KMS-11 (cell line): Measurements from ENCODE around the gene COL23A1.

ENCODE experiments used
- H2AFZ ChIP-seq: fragments of 200-600 bp; sonication (generic); 2 replicates; pipeline ENCODE4 v1.6.1; 2016; ENCODE audit warnings: antibody characterized with exemption, mixed run types, low read depth
- H3K27ac ChIP-seq: fragments of 200-600 bp; sonication (generic); 2 replicates; pipeline ENCODE4 v1.6.1; 2016; ENCODE audit warnings: mild to moderate bottlenecking, mixed run types
- H3K27me3 ChIP-seq: fragments of 200-600 bp; sonication (generic); 2 replicates; pipeline ENCODE4 v1.6.1; 2017; ENCODE audit warnings: mild to moderate bottlenecking, low read depth, mixed run types, moderate library complexity; ENCODE audit not compliant: insufficient read depth
- H3K36me3 ChIP-seq: fragments of 200-600 bp; sonication (generic); 2 replicates; pipeline ENCODE4 v1.6.1; 2017; ENCODE audit warnings: mild to moderate bottlenecking, mixed run types; ENCODE audit not compliant: insufficient read depth
- H3K4me1 ChIP-seq: fragments of 200-600 bp; sonication (generic); 2 replicates; pipeline ENCODE4 v1.6.1; 2016; ENCODE audit warnings: mild to moderate bottlenecking, low read depth, mixed run types; ENCODE audit not compliant: poor library complexity, severe bottlenecking
- H3K4me2 ChIP-seq: fragments of 200-600 bp; sonication (generic); 2 replicates; pipeline ENCODE4 v1.7.0; 2016; ENCODE audit warnings: mild to moderate bottlenecking, mixed run types
- H3K4me3 ChIP-seq: fragments of 200-600 bp; sonication (generic); IDR thresholded peaks from 2 replicates; pipeline ENCODE4 v1.6.1; 2017; ENCODE audit warnings: low read depth, low read length, mixed read lengths; ENCODE audit not compliant: insufficient read depth
- H3K79me2 ChIP-seq: fragments of 200-600 bp; sonication (generic); 2 replicates; pipeline ENCODE4 v1.6.1; 2016; ENCODE audit warnings: low read depth, mixed run types; ENCODE audit not compliant: insufficient read depth
- H3K9ac ChIP-seq: fragments of 200-600 bp; sonication (generic); 2 replicates; pipeline ENCODE4 v1.6.1; 2016; ENCODE audit warnings: mild to moderate bottlenecking, mixed run types
- H4K20me1 ChIP-seq: fragments of 200-600 bp; sonication (generic); 2 replicates; pipeline ENCODE4 v1.6.1; 2016; ENCODE audit warnings: mild to moderate bottlenecking, mixed run types; ENCODE audit not compliant: insufficient read depth
- CTCF ChIP-seq: fragments of 200-600 bp; sonication (generic); conservative IDR thresholded peaks from 2 replicates; pipeline ENCODE4 v1.6.1; 2017; ENCODE audit warnings: low read depth, mild to moderate bottlenecking, antibody characterized with exemption, low read length, moderate library complexity, mixed read lengths

COL23A1 gene

DNA sequence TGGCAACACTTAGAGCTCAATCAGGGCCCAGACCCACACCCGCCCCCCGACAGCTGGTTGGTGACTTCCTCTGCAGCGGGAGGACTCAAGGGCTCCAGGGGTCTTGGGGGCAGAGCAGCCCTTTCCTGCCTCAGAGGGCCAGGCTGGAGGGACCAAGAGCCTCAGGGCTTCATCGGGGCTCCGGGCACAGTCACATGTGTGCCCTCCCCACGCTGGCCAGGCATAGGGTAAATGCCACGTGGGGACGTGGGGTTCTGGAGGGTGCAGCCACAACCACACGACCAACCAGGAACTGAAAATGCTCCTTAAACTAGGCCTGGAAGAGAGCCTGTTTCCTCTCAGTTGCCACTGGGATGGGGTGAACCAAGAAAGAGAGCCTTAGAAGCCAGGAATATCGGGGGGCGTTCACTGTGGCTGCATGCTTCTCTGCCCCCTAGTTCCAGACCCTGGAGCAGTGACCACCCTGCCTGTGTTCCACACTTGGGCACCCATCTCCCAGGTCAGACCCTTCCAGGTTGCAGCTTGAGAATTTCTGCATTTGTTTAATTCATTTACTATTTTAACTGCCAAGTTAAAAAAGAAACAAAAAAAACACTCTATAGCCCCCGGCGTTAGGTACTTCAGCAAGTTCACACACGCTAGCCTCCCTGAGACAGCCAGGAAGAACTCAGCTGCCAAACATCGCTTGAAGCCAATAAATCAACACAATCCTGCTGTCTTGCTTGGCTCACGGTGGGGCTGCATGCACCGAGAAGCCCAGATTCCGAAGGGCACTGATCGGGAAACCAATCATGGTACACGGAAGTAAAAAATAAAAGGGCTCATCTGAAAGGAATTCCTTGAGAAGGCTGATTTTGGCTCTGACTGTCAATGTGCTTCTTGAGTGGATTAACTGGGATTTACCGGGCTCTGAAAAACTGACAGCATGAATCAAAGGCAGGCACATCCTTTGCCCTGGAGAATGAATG, 301.5 kb downstream of the COL23A1 start:
- no peak for TF ChIP-seq CTCF
- Histone ChIP-seq H3K4me3 (no peak overlapping the region), H2AFZ (no peak overlapping the region), H3K9ac (no peak overlapping the region), H4K20me1 (no peaks in the 10 kb centered on the region), H3K4me2 (no peak overlapping the region), H3K27me3 (peaks cover 11% of the 10 kb centered on the region; the same call in 1 of the 2 replicates), H3K27ac (no peak overlapping the region), H3K4me1 (no peaks in the 10 kb centered on the region), H3K36me3 (no peaks in the 10 kb centered on the region), H3K79me2 (no peaks in the 10 kb centered on the region)

GRCh38 chr5:178287791-178288105, 302.4 kb downstream of the COL23A1 start:
- no peak for TF ChIP-seq CTCF
- peaks cover 11% of the 10 kb centered on the region; the same call in 1 of the 2 replicates for H3K27me3 ChIP-seq

DNA sequence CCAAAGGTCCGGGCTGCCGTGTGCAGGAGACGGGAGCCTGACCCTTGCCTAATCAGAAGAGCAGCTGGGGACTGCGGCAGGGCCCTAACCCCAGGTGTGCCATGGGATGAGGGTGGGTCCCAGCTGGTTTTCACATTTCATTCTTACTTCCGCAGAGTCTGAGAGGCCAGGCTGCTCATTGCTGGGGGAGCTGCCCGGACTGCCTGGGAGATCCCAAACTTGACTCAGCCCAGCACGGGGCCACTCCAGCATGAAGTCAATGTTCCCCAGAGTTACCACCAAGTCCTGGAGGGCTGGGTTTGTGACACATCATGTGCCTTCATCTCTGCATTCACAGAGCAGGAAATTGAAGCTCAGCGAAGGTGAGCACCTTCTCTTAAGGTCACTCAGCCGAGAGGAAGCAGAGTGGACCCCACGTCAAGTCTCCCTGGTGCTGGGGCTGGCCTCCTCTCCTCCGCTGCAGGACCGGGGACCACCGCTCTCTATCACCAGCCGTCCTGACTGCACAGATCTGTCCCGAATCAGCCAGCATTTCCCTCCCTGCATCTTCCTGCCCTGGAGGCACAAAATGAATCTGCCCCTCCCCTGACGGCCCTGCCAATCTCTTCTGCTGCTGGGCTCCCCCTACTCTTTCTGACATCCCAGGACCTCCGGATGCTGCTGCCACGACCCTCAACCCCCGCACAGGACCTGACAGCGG, 303.0 kb downstream of the COL23A1 start:
- Histone ChIP-seq H3K27ac (no peak overlapping the region), H3K9ac (no peak overlapping the region), H3K27me3 (peaks cover 11% of the 10 kb centered on the region; the same call in 1 of the 2 replicates), H3K4me3 (no peak overlapping the region), H3K4me1 (no peaks in the 10 kb centered on the region), H3K36me3 (no peaks in the 10 kb centered on the region), H3K79me2 (no peaks in the 10 kb centered on the region), H3K4me2 (no peak overlapping the region), H2AFZ (no peak overlapping the region), H4K20me1 (no peaks in the 10 kb centered on the region)
- no peak for TF ChIP-seq CTCF

More at GRCh38 chr5:178287791-178288105, 302.4 kb downstream of the COL23A1 start:
- no peak overlapping the region for H3K4me2 ChIP-seq
- no peak overlapping the region for H3K27ac ChIP-seq
- H3K36me3 ChIP-seq = no peaks in the 10 kb centered on the region
- no peak overlapping the region for H3K9ac ChIP-seq
- H3K4me3 ChIP-seq = no peak overlapping the region
- no peaks in the 10 kb centered on the region for H3K79me2 ChIP-seq
- no peaks in the 10 kb centered on the region for H4K20me1 ChIP-seq
- H3K4me1 ChIP-seq = no peaks in the 10 kb centered on the region
- no peak overlapping the region for H2AFZ ChIP-seq

- no peaks in the 10 kb centered on the region for H3K4me1 ChIP-seq
- no peak overlapping the region for H2AFZ ChIP-seq
- no peak overlapping the region for H3K27ac ChIP-seq
- no peak overlapping the region for H3K4me3 ChIP-seq
- H3K27me3 ChIP-seq = peaks cover 11% of the 10 kb centered on the region; the same call in 1 of the 2 replicates
- no peaks in the 10 kb centered on the region for H3K79me2 ChIP-seq
- no peaks in the 10 kb centered on the region for H4K20me1 ChIP-seq
- no peak overlapping the region for H3K9ac ChIP-seq
- H3K36me3 ChIP-seq = no peaks in the 10 kb centered on the region
- no peak overlapping the region for H3K4me2 ChIP-seq
- no peak for TF ChIP-seq CTCF
Observed at GRCh38 chr5:178286226-178287090, 303.7 kb downstream of the COL23A1 start.
